ENCODE data around the gene HOXA3.

Gene HOXA3

DNA sequence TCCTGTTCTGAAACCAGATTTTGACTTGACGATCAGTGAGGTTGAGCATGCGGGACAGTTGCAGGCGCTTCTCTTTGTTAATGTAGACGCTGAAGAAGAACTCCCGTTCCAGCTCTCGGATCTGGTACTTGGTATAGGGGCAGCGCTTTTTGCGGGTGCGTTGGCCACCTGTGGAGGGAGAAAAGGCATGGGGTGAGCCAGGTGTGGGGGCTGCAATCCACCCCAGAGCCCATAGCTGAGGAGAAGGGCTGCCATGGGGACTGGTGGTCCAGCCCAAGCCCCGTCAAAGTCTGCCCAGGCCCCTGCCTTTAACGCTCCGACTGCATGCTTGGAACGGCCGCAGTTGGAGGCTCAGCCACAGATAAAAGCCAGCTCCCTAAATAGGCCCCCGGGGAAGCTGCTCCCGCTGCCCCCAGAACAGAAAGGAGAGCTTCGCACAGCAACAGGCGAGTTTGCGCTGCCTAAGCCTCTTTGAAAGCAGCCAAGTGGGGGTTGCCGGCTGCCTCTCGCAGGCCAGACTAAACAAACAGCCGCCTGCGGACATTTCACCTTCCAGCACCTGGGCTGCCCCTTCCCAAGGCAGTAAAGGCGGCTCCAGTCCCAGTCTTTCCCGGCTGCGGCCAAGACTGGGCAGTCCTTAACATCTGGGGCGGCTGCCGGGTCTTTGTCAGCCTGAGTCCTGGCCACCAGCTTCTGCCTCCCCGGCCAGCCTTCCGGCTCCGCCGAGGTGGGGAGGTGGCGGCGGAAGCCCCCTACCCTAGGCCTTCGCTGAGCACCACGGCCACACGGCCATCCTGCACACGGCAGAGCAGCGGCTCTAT is 30.7 kb upstream of the HOXA3 start:
- Histone ChIP-seq H3K4me3 (ENCODE audit: low read depth, low read length) (no peak overlapping the region), H3K27me3 (replicated peaks) (peaks cover 90% of the 10 kb centered on the region), H3K36me3 (replicated peaks) (no peaks in the 10 kb centered on the region), H3K27ac (no peak overlapping the region)
- no peak for DNase-seq
- in situ Hi-C loops (cut with HindIII; ENCODE audit: low pct_ligation_motif_present, low sequenced_read_pairs), result no loop called here
- TF ChIP-seq, protein P1, sequence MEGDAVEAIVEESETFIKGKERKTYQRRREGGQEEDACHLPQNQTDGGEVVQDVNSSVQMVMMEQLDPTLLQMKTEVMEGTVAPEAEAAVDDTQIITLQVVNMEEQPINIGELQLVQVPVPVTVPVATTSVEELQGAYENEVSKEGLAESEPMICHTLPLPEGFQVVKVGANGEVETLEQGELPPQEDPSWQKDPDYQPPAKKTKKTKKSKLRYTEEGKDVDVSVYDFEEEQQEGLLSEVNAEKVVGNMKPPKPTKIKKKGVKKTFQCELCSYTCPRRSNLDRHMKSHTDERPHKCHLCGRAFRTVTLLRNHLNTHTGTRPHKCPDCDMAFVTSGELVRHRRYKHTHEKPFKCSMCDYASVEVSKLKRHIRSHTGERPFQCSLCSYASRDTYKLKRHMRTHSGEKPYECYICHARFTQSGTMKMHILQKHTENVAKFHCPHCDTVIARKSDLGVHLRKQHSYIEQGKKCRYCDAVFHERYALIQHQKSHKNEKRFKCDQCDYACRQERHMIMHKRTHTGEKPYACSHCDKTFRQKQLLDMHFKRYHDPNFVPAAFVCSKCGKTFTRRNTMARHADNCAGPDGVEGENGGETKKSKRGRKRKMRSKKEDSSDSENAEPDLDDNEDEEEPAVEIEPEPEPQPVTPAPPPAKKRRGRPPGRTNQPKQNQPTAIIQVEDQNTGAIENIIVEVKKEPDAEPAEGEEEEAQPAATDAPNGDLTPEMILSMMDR (IDR thresholded peaks at IDR 0.05; ENCODE audit: low read depth, low read length, missing control alignments), result no peak

DNA sequence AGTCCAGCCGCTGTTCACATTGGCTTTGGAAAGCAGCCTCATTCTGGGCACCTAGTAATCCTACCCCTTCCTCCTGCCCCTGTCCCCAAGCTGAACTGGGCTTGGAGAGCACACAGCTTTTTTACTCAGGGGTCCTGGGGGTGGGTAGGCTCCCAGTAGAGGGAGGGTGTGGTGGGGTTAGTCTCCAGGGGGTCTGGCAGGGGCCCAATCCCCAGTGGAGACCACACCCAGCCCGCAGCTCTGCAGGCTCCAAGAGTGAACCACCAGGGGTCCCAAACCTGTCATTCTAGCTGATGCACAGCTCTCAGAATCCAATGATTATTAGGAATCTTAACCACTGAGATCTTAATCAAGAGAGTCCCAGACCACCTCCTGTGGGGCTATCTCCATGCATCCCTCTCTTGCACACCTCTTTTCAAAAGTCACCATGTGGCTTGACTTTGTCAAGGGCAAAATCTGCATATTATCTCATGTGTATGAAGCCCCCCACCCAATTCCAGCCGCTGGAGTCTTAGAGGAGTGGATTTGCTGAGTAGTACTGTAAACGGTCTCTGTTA is 30.0 kb upstream of the HOXA3 start:
- H3K27ac ChIP-seq, result no peak overlapping the region
- H3K4me3 ChIP-seq (ENCODE audit: low read depth, low read length), result no peak overlapping the region
- DNase-seq, result no peak
- in situ Hi-C loops (cut with HindIII; ENCODE audit: low pct_ligation_motif_present, low sequenced_read_pairs), result no loop called here
- TF ChIP-seq, protein P1 (IDR thresholded peaks at IDR 0.05; ENCODE audit: low read depth, low read length, missing control alignments), result no peak
- H3K36me3 ChIP-seq (replicated peaks), result no peaks in the 10 kb centered on the region
- H3K27me3 ChIP-seq (replicated peaks), result peaks cover 90% of the 10 kb centered on the region

DNA sequence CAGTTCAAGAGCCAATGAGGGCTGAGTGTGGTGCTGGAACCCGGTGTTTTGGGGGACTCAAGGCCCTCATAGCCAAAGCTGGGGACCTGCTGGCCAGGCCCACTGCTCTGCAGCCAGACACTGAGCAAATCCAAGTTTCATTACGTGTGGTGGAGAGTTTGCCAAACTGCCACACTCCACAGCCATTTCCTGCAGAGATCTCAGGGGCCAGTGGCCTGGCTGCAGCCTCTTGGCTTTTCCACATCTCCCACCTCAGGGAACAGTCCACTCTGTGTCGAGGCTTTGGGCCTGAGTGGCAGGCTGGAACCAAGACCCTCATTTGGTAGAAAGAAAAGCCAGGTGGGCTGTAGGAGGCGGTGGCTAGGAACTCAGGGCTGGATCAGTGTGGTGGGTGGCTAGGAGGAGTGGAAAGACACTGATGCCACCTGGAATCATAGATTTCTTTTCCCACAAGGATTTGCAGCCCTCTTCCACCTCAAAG is 29.5 kb upstream of the HOXA3 start:
- H3K27ac ChIP-seq, result no peak overlapping the region
- TF ChIP-seq, protein P1 (IDR thresholded peaks at IDR 0.05; ENCODE audit: low read depth, low read length, missing control alignments), result no peak
- no peak for DNase-seq
- peaks cover 91% of the 10 kb centered on the region for H3K27me3 ChIP-seq (replicated peaks)
- in situ Hi-C loops (cut with HindIII; ENCODE audit: low pct_ligation_motif_present, low sequenced_read_pairs), result no loop called here
- H3K36me3 ChIP-seq (replicated peaks), result no peaks in the 10 kb centered on the region
- H3K4me3 ChIP-seq (ENCODE audit: low read depth, low read length), result no peak overlapping the region

DNA sequence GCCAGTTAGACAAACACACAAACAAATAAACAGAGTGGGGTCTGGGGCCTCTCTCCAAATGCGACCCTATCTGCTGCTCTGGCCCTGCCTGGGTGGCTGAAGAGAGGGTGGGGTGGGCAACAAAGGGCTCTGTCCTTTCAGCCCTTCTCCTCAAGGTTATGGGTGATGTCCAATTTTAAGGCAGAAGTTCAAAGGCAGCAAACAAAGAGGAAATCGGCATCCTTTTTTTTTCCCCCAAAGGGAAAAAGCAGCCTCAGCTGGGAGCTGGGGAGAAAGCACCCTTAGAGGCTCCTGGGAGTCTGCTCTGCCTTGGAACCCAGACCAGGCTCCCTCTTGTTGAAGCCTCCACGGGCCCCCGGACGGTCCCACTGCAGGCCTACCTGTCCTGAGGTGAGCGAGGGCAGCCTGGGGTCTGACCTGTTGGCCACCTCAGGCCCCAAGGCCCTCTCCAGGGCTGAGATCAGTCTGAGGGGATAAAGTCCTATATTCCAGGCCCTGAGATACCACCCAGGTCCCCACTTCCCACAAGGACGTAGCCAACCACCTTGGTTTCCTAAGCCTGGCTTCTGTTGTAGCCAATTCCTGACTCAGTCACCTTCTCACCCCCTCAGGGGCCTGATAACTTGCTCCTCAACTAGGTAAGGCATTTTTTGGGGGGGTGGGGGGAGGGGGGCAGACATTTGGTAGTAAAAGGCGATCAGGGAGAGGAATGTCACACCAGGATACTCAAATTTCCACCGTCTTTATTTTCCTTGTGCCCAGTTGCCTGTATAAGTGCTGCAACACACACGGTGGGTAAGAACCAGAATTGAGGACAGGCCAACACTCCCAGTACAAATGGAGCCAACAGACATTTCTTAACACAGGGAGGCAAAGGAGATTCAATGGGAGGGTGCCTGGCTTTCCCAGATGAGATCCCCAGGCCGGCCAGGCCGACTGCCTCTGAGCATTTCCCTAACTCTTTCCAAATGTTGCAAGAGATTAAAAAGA is 28.3 kb upstream of the HOXA3 start:
- Histone ChIP-seq H3K4me3 (ENCODE audit: low read depth, low read length) (no peak overlapping the region), H3K27me3 (replicated peaks) (peaks cover 92% of the 10 kb centered on the region), H3K27ac (no peak overlapping the region), H3K36me3 (replicated peaks) (no peaks in the 10 kb centered on the region)
- TF ChIP-seq, protein P1 (IDR thresholded peaks at IDR 0.05; ENCODE audit: low read depth, low read length, missing control alignments), result no peak
- in situ Hi-C loops (cut with HindIII; ENCODE audit: low pct_ligation_motif_present, low sequenced_read_pairs), result no loop called here
- DNase-seq, result no peak

DNA sequence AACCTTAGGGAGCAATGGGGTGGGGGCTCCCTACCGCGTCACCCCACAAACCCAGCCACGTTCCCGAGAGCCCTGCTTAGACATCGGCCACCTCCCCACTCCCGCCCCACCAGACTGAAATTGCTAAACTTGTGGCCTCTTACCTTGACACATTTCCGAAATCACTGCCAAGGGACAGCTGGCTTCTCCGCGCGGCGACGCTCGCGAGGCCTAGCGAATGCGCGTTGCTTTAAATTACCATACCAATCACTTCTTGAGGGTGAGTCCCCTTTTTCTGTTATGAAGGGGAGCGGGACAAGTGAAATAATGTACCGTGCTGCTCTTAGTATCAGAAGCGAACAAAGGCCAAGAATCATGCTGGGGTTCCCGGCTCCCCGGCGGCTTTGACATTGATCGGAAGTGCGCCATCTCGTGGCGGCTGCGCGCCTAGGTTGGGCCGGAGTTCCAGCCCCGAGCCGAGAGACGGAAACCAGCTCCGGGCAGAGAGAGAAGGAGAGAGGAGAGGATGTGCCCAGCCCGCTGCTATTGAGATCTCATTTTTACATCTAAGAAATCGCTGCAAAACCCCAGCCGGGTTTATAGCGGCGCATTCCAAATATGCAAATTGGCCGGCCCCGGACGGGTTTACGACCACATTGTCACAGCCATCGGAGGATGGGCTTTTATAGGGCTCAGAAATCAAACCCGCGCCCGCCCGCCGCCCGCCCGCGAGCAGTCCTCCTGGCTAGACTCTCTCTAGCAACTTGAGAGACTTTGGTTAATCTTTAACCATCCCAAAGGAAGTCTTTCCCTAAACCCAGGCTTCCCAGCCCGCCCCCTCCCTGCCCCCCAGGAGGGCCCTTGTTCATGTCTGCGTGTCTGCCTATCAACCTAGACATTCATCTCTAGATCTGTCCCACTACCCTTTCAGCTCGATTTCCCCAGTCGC is 27.4 kb upstream of the HOXA3 start:
- DNase-seq, result no peak
- TF ChIP-seq, protein P1 (IDR thresholded peaks at IDR 0.05; ENCODE audit: low read depth, low read length, missing control alignments), result peak; percentile 87
- Histone ChIP-seq H3K4me3 (ENCODE audit: low read depth, low read length) (no peak overlapping the region), H3K27me3 (replicated peaks) (peaks cover 92% of the 10 kb centered on the region), H3K36me3 (replicated peaks) (no peaks in the 10 kb centered on the region), H3K27ac (no peak overlapping the region)
- in situ Hi-C loops (cut with HindIII; ENCODE audit: low pct_ligation_motif_present, low sequenced_read_pairs), result no loop called here
